DMS79 (cell line): ENCODE data around the gene FITM2.
A peak's percentile ranks its signal among the peaks of the same experiment; 100 is the strongest.
"Not testable (repeated sequence)": the region's sequence is repeated elsewhere in the genome, so short reads cannot be mapped to it uniquely, and the experiment has no call there.

Experiments used
- DNase-seq: peaks from one replicate; lab custom pipeline; 2025; lab: John Stamatoyannopoulos, UW

The FITM2 gene

DNA sequence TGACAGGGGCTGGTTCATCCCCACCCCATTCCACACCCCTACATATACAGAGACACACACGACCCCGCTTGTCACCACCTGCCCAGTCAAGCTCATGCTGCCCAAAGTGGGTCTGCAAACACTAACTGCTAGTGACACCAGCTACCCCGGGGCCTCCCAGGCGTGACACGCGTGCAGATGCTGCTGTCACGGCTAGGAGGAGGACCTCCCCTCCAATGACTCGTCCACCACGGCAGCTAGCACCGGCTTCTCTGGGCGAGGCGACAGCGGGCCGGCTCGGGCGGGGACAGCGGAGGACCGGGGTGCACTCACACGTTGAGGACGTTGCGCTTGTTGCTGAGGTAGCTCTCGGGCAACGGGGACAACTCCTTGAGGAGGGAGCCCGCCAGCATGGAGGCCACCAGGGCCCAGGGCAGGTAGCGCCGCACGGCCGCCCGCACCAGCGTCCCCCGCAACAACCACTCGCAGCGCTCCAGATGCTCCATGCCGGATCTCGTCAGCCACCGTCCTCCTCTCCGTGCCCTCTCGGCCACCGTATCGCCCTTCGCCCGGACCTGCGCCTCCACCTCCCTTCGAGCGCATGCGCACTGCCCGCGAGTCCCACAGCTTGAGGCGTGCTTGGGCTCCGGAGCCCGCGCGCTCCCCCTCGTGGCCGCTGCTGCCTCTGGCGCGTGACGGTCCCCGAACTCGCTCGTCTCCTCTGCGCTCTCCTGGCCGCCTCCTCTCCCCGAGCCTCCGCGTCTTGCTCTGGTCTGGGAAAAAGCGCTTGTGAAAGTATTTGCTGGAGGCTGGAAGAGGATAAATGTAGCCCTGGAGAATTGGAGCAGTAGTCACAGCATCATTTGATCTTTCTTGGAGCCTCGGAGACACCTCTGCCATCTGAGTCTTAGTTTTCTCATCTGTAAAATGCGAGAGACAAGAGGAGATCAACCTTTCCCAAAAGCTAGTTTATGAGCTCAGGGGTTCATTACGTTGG is at the start of gene FITM2:
FITM2 (minus strand) TSS at position 539 of the 976 bp plus-strand sequence; CDS start at position 485, 54 bp downstream.
- DNase-seq: peak; percentile 41

- DNase-seq: no peak
Measured at GRCh38 chr20:44360221-44360620, 49.2 kb upstream of the FITM2 start.

- DNase-seq: no peak
Measured at GRCh38 chr20:44358776-44359175, 47.8 kb upstream of the FITM2 start.

GRCh38 chr20:44357555-44358125 is 46.6 kb upstream of the FITM2 start:
- no peak for DNase-seq

DNA sequence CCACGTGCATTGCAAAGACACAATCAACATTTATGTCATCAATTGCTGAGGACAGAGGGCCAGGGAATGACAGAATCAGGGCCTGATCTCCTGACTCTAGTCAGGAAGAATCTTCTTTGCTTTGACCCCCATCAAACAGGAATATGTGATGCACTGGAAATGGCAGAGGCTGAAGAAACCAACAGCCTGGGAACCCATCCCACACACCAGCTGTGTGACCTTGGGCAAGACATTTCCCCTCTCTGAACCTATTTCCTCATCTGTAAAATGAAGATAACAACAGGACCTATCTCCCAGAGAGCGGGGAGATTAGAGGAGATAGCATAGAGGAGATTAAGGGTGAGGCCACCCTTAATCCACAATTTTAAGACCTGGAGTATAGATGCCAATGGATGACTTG is 46.0 kb upstream of the FITM2 start:
- DNase-seq: no peak

DNA sequence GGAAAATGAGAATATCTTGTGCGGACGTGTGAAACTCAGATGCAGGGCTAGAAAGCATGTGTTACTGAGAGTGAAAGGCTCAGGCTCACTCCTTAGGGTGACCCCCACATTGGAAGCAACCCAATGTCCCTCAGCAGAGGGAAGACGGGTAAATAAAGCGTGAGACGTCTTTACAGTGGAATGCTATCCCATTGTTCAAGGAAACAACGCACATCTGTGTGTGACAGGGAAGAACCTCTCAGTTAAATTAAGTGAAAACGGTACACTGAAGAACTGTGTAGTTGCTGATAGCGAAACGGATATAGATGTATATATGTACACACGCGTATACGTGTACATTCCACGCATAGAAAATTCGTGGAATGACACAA is 45.3 kb upstream of the FITM2 start:
- DNase-seq: no peak

GRCh38 chr20:44355498-44356352 is 44.7 kb upstream of the FITM2 start, which contains the start of gene HNF4A:
HNF4A (plus strand) TSS chr20:44355699; CDS start chr20:44355805, 106 bp downstream.
- no peak for DNase-seq

- no peak for DNase-seq
Measured at GRCh38 chr20:44354979-44355497, 44.0 kb upstream of the FITM2 start.

DNA sequence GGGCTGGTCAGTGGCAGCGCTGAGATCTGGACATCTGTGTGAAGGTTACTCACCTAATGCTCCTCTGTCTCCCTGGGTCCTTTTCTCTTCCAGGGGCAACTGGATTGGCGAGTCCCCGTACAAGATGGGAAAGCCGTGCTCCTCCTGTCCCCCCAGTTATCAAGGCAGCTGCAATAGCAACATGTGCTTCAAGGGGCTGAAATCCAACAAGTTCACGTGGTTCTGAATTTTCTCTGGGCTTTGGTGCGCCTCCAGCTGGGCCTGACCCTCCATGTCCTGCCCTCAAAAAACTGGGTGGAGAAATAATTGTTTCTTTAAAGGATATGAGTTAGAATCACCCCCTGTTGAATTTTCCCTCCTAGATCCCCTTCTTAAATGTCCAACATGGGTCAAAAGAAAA is 39.6 kb upstream of the FITM2 start:
- no peak for DNase-seq

GRCh38 chr20:44349349-44349748 is 38.3 kb upstream of the FITM2 start:
- DNase-seq: no peak

DNA sequence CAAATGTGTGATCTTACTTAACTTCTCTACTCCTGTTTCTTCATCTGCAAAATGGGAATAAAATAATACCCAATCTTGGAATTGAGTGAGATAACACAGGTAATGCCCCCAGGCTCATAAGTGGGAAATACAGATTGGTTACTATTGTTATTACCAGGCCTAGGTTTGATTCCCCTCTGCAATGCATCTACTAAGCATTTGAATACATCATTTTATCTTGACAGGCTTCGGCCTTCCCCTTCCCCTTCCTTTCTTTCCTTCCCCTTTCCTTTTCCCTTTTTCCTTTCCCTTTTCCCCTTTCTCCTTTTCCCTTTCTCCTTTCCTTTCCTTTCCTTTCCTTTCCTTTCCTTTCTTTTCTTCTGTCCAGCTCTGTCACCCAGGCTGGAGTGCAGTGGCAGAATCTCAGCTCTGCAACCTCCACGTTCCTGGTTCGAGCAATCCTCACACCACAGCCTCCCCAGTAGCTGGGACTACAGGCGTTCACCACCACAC is 37.2 kb upstream of the FITM2 start:
- DNase-seq: no peak

GRCh38 chr20:44345941-44346340 is 34.9 kb upstream of the FITM2 start:
- DNase-seq: not testable (repeated sequence)

DNA sequence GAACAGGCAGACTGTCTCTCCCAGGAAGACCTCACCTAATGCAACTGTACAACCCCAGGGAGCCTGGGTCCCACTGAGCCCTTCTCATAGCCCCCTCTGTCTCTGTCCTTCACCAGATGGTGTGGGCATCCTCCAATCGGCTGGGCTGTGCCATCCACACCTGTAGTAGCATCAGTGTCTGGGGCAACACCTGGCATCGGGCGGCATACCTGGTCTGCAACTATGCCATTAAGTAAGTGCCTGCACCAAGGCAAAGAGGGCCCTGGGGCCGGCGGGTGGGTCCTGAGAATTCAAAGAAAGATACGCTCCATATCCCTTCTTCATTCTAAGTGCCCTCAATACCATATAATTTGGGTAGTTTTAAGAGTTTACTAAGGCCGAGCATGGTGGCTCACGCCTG is 34.1 kb upstream of the FITM2 start:
- DNase-seq: no peak

DNA sequence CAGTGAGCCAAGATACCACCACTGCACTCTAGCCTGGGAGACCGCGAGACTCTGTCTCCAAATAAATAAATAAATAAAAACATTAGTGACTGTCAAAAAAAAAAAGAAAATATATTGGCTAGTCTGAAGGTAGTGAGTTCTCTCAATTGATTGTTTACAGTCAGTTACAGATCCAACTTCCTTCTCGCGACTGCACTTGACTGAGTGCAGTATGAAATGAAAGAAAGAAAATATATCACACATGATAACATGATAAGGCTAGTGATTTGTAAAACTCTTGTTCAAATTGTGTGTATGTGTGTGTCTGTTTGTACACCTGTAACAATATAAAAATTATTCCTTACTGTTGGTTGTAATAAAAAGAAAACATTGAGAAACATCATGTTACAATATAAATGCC is 33.7 kb upstream of the FITM2 start:
- DNase-seq: no peak

DNA sequence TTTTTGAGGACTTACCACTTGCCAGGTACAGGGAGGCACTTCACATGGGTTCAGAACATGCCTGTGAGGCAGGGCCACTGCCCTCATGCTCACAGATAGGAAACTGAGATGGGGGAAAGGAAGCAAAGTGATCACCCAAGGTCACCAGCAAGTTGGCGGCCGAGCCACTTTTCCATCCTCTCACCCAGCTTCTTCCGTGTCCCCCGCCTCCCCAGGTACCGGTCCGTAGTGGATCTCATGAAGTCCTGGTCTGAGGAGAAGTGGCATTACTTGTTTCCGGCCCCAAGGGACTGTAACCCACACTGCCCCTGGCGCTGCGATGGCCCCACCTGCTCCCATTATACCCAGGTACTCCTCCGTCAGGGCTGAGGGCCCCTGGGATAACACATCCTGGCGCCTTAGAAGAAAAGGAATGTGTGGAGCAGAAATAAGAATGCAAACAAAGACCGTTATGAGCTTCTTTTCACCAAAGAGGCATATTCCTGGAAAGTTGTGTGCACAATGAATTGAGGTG is 32.2 kb upstream of the FITM2 start:
- DNase-seq: no peak

DNA sequence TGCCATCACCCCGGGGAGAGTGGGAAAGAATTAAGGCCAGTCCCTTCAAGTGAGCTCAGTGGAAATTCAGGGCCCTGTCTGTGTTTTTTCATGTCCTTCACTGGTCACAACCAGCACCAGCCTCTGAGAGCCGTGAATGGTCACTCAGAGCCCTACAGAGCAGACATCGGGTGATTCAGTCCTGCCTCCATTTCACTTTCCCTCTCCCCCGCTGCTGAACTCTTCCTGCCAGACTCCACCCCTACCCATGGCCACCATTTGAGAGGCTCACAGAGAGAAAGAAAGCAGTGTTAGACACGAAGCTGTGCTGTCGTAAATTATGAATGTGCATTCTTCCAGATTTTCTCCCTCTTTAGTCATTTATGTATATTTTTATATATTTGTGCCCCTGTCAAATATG is 31.2 kb upstream of the FITM2 start:
- no peak for DNase-seq

DNA sequence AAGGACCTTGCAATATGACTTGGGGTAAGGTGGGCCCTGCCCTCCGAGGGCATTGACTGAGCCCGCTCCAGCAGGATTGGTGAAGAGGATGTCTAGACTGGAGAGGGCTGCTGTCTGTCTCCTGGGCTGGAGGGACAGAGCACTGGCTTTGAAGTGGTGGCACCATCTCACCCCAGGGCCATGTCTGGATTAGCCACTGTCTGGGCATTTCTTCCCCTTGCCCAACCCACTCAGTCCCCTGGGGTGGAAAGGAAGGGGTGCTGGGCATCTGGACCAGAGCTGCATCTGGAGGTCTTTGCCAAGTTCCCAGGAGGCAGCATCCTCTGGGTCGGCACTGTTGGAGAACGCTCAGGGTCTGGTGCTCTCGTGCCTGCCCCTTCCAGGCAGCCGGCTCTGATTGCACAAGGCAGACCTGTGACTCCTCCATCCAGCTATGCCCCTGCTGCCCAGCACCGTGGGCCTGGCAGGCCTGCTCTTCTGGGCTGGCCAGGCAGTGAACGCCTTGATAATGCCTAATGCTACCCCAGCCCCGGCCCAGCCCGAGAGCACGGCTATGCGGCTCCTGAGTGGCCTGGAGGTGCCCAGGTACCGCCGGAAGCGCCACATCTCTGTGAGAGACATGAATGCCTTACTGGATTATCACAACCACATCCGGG is 25.9 kb upstream of the FITM2 start, which contains the start of gene R3HDML:
R3HDML (plus strand) TSS at position 319 of the 656 bp plus-strand sequence; CDS start at position 434, 115 bp downstream.
- no peak for DNase-seq

- no peak for DNase-seq
Measured at GRCh38 chr20:44336086-44336485, 25.1 kb upstream of the FITM2 start.

DNA sequence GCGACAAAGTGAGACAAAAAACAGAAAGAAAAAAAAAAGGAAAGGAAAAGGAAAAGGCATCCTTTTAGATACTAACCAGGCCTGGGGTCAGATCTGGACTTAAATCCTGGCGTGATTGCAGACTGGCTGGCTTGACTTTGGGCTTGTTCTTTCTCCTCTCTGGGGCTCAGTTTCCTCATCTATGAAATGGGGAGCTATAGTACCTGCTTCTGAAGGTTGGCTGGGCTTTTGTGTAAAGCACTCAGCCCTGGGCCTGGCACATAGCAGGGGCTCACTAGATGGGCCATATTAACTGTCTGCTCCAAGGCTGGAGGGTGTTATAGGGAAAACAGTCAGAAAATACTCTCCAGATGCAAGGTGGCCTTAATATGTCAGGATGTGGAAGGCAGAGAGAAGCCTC is 24.7 kb upstream of the FITM2 start:
- DNase-seq: no peak

DNA sequence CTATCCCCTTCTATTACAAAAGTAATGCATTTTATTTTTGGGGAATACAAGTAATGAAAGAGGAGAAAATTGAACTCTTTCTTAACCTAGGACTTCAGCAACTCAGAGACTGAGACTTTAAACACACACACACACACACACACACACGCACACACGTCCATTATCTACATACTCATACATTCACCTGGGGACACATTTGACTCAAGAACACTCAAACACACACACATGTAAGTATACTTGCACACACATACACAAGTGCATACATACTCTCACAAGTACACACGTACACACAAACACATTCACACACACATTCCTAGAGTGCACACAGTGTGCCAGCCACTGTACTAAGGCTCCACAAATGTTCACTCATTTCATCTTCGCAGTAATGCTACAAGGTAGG is 23.7 kb upstream of the FITM2 start:
- no peak for DNase-seq

DNA sequence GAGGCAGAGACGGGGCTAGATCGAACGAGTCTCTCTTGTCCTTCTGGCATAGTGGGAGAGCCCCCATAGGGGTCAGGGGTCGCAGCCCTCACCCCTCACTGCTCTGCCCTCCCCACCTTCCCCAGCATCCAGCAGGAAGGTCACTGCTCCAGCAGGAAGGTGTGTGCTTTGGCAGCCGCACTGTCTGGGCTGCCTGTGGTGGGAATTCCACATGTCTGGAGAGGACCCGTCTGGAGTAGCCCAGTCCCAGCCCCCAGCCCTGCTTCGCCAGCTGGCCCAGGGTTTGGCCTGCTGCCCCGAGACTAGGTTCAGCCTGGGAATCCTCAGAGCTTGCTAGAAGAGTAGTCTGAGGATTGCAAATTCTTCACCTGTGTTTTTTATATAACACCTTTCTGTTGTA is 23.3 kb upstream of the FITM2 start:
- no peak for DNase-seq
